ENCODE data around the gene STAT5A.
A peak's percentile ranks its signal among the peaks of the same experiment; 100 is the strongest.
"Not testable (repeated sequence)": the region's sequence is repeated elsewhere in the genome, so short reads cannot be mapped to it uniquely, and the experiment has no call there.

STAT5A gene

GRCh38 chr17:42309986-42310786, 21.9 kb downstream of the STAT5A start:
- DNase-seq = no peak

DNA sequence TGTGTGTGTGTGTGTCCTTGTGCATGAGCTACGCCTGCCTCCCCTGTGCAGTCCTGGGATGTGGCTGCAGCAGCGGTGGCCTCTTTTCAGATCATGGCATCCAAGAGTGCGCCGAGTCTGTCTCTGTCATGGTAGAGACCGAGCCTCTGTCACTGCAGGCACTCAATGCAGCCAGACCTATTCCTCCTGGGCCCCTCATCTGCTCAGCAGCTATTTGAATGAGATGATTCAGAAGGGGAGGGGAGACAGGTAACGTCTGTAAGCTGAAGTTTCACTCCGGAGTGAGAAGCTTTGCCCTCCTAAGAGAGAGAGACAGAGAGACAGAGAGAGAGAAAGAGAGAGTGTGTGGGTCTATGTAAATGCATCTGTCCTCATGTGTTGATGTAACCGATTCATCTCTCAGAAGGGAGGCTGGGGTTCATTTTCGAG, 22.5 kb downstream of the STAT5A start:
- DNase-seq = no peak

DNA sequence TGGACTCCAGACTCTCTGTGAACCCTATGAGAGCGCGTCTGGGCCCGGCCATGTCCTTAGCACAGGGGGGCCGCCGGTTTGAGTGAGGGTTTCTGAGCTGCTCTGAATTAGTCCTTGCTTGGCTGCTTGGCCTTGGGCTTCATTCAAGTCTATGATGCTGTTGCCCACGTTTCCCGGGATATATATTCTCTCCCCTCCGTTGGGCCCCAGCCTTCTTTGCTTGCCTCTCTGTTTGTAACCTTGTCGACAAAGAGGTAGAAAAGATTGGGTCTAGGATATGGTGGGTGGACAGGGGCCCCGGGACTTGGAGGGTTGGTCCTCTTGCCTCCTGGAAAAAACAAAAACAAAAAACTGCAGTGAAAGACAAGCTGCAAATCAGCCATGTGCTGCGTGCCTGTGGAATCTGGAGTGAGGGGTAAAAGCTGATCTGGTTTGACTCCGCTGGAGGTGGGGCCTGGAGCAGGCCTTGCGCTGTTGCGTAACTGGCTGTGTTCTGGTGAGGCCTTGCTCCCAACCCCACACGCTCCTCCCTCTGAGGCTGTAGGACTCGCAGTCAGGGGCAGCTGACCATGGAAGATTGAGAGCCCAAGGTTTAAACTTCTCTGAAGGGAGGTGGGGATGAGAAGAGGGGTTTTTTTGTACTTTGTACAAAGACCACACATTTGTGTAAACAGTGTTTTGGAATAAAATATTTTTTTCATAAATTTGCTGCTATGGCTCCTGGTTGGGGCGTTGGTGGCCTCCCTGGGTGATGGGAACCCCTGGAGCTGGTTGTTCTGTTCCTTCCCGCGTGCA, 23.1 kb downstream of the STAT5A start:
- DNase-seq = peak; percentile 92

DNA sequence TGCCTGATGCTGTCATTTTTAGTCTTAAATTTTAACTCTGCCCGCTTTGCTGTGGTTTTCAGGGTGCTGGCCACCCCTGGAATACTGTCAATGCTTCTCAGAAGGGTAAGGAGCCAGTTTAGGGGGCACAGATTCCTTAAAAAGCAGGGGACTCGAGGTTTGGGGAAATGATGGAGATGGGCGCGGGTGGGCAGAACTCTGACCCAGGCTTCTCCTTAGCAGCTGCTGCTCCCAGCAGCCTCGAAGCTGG, 23.7 kb downstream of the STAT5A start:
- no peak for DNase-seq

DNA sequence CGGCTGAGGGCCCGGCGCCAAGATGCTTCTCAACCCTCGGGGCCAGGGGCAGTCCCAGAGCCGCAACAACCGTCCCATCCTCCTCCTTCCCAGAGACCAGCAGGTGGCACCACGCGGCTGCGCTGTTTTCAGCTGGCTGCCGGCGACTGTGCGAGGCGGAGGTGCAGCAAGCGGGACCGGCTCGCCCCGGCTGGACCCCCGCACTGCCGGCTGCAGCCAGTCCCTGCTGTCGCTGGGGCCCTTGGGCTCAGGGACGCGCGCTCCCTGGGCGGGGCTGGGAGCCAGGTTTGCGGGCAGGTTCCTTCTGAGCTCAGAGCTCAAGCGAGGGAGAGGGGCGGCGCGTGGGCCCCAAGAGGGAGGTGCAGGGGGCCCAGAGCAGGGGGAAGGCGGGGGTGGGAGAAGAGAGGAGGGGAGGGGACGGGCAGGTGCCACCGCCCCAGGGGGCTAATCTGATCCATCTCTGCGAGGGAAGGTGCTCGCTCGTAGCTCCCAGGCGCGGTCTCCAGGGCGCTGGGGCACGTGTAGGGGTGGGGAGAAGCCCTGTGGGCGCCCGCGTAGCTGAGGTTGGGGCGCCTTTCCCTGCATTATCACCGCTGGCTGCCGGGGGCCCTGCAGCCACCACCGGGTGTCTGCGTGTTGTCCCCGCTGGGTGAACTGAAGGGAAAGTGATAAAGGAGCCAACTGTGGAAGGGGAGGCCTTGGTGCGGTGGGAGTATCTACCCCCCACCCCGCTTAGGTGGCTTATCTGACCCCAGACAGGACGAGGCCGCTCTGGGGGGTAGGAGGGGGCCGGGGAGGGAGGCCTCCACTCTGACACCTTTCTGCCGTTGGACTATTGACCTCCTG, 24.2 kb downstream of the STAT5A start:
- DNase-seq = peak; percentile 91

- DNase-seq = no peak
Measured at GRCh38 chr17:42313389-42313772, 25.1 kb downstream of the STAT5A start.

GRCh38 chr17:42313773-42314566, 25.7 kb downstream of the STAT5A start:
- no peak for DNase-seq

GRCh38 chr17:42315402-42316156, 27.3 kb downstream of the STAT5A start:
- DNase-seq = no peak

- no peak for DNase-seq
Measured at GRCh38 chr17:42316755-42317154, 28.5 kb downstream of the STAT5A start.

DNA sequence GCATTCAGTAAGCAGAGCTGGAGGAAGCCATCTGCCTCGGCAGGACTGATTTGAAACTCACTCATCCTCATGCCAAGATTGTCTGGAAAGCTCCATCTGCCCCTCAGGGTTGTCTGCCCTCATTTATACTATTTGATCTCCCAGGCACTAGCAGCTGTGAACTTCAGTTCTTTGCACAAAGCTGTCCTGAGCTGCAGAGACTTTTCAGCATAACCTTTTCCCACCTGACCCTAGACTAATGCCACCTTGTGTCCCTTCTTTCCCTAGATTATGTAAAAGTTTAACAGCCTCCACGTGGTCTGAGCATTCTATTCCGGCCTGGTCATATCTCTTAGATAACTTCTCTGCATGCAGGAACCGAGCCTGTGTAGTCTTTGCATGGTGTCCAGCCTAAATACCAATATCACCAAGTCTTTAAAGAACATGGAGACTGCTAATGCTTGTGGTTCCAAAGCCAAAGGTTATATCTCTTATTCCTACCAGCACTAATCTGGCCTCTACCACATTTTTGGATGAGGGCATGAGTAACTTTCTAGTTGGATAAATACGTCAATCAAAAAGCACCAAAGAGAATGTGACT, 29.1 kb downstream of the STAT5A start:
- no peak for DNase-seq

- not testable (repeated sequence) for DNase-seq
Measured at GRCh38 chr17:42317967-42318366, 29.7 kb downstream of the STAT5A start.

DNA sequence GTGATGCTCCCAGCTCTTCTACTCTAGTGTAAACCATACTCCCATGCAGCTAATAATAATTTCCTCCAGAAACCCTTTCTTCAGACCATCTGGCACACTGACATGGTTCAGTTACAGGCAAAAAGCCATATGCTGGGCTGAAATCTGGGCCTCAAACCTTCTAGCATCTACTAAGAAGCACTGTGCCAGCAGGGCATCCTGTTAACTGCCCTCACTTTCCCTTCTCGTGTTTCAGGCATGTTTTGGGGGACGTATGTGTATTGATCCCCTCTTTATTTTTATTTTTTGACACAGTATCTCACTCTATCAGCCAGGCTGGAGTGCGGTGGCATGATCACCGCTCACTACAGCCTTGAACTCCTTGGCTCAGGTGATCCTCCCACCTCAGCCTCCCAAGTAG, 33.3 kb downstream of the STAT5A start:
- no peak for DNase-seq

DNA sequence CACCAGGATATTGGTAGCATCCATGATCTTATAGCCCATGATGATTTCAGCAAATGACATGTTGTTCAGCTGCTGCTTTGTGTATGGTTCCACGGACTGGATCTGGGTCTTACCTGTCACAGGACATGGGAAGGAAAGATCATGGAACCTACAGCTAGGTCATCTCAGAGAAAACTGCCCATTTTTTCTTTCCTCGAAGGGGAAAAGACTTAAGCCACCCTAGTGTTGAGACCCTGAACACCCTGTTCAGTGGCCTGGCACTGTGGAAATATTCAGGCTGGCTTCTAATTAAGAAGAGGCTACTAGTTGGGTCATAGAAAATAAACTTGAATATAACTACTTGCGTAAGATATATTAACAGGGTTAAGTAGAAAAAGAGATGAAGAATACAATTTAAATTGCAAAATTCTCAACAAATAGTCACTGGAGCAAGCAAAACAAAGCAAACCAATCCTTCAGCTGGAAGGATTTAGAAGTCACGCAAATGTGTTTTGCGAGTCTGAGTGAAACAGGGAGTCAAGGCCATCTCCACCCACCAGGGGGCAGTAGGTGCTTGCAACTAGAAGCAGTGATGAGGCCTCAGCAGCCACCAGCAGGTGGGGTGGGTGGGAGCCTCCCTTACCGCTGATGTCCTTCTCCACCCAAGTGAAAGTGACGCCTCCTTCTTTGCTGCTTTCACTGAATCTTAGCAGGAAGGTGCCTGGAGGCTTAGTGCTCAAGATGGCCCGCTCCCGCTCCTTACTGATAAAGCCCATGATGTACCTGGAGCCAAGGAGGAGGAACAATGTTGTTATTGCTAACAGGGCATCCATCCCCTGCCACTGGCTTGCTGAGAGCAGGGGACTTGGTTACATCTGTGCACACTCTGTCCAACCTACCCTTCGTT, 34.3 kb downstream of the STAT5A start:
- peak; percentile 94 for DNase-seq

- no peak for DNase-seq
Measured at GRCh38 chr17:42323268-42323773, 35.0 kb downstream of the STAT5A start.

- peak; percentile 33 for DNase-seq
Measured at GRCh38 chr17:42325026-42325425, 36.7 kb downstream of the STAT5A start.

DNA sequence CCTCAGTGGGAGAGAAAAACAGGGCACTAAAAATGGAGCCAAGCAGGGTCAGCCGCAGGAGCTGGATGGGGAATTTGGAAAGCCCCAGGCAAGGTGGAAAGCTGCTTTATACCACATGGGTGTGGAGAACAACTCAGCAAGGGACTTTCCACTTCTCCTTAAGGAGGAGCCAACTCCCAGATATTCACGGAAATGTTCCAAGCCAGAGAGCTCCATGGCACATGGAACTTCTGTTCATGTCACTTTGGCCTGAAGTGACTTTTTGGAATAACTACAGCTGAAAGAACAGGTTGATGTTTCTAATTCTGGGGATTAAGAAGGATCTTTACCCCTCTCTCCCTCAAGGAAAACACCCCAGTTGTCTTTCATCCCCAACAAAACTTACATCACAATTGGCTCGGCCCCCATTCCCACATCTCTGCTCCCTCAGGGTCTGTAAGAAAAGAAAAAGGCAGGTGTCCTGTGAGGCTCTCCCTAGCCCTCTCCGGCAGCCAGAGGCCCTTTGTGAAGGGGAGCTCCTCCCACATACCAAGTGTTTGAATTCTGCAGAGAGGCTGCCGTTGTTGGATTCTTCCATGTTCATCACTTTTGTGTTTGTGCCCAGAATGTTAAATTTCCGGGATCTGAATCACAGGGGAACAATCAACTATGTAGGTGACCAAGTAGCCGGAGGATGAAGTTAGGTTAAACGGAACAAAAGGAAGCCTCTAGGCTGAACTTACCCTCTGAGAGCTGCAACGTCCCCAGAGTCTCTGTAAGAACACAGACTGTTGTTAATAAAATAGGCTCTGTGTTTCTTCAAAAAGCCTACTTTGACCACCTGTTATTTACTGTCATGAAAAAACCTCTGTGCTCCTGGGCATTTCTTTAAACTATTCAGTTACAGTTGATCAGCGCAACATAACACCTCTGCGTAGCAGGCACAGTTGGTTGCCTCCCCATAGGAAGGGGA, 41.0 kb downstream of the STAT5A start:
- DNase-seq = no peak

- DNase-seq = no peak
Measured at GRCh38 chr17:42333053-42333452, 44.8 kb downstream of the STAT5A start.

- DNase-seq = no peak
Measured at GRCh38 chr17:42334677-42335076, 46.4 kb downstream of the STAT5A start.

DNA sequence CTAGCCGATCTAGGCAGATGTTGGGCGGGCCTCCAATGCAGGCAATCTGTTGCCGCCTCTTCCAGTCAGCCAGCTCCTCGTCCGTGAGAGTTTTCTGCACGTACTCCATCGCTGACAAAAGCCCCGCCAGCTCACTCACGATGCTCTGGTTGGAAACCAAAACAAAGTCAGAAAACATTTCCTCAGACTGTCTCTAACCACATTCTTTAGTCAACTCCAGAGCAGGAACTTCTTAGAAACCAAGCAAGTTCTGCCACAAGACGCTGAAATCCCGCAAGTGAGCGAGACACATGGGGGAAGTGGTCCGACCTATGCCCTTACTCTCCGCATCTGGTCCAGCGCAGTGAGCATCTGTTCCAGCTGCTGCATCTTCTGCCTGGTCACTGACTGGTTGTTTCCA, 49.1 kb downstream of the STAT5A start:
- no peak for DNase-seq

Measured in femur (tissue), 1 donor.